Measurements from ENCODE around the gene LEFTY1.

The LEFTY1 gene

DNA sequence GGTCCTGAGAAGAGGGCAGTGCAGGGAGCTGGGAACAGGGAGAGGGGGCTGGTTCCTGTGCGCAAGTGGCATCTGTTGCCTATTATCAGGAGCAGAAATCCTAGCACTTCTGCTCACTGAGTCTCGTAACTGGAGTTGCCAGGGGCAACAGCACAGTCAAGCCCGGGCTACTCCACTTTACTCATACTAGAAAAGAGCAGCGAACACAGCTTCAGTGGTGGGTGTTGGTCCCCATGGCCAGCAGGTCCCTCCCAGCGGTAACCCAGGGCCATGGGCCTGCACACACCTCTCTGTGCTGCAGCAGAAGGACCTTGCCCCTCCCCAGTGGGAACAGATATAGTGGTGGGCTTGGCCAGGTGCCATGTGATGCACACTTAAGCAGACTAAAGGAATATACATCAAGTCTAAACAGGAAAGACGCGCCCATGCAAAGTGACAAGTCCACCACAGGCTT lies 26.6 kb upstream of the LEFTY1 start:
- DNase-seq (ENCODE audit: low read depth) = no peak

- no peak for DNase-seq (ENCODE audit: low read depth)
These were observed 26.0 kb upstream of the LEFTY1 start for GRCh38 chr1:225914947-225915346.

DNA sequence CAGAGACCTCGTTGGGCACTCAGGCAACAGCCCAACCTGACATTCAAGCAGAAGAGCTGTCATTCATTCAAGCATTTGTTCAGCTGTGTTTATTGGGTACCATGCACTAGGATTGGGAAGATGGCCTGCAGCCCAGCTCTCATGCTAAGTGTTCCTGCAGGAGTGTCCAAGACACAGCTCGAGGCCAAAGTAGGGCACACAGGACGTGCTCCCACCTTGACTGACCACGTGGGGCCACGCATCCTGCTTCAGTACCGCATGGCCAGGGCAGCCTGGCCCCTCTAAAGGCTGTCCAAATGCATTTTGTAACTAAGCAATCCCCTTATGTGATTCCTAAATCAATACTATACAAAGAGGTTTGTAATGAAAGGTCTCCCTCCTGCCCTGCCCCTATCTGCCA lies 25.4 kb upstream of the LEFTY1 start:
- DNase-seq (ENCODE audit: low read depth) = no peak

- DNase-seq (ENCODE audit: low read depth) = peak; percentile 46
These were observed 22.5 kb upstream of the LEFTY1 start for GRCh38 chr1:225911191-225912130.

GRCh38 chr1:225909477-225909876 lies 20.5 kb upstream of the LEFTY1 start:
- DNase-seq (ENCODE audit: low read depth) = no peak

GRCh38 chr1:225908773-225909172 lies 19.8 kb upstream of the LEFTY1 start:
- no peak for DNase-seq (ENCODE audit: low read depth)

DNA sequence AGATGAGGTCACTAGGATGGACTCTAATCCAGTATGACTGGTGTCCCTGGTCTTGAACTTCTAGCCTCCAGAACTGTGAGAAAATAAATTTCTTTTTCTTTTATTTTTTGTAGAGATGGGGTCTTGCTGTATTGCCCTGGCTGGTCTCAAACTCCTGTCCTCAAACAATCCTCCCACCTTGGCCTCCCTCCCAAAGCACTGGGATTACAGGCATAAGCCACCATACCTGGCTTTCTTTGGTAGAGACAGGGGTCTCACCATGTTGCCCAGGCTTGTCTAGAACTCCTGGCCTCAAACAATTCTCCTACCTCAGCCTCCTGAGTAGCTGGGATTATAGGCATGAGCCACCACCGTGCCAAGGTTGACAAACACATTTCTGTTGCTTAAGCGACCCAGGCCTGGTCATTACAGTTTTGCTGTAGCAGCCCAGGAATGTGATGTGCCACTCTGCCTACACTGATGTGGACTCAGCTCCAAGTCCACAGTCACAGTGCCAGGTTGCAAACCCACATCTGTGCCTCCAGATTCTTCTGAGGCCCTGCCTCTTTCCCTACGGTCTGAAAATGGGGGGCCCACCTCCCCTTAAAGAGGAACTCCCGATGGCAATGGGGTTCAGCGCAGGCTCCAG lies 19.2 kb upstream of the LEFTY1 start:
- DNase-seq (ENCODE audit: low read depth) = no peak

- DNase-seq (ENCODE audit: low read depth) = no peak
These were observed 18.4 kb upstream of the LEFTY1 start for GRCh38 chr1:225907341-225907740.

DNA sequence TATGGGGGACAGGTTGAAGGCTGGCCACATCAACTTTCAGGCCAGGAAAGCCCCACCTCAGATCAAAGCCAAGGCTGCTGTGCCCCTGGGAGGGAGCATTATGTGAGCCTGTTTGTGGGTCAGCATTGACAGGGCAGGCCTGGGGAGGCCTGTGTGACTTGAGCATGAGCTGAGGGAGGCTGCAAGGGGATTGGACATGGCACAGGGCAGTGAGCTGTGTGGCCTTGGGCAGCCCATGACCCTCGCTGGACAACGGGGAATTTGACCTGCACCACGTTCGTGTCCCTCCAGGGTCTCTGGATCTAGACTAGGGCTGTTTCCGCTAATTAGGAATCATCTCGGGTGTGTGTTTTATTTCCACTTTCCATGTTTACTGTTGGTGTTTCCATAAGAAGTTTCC lies 17.5 kb upstream of the LEFTY1 start:
- no peak for DNase-seq (ENCODE audit: low read depth)

DNA sequence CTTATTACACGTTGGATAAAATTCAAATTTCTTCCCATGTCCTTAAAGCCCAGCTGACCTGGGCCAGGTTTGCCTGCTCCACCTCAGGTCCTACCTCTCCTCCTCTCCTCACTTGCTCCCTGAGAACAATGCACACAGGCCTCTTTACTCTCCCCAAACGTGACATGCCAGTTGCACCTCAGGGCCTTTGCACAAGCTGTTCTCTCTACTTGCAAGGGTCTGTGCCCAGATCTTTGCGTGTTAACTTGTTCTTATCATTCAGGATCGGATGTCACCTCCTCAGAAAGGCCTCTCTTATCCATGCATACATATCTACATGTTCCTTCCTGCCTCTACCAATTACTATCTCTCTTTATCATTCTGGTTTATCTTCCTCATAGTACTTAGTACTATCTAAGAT lies 14.7 kb upstream of the LEFTY1 start:
- DNase-seq (ENCODE audit: low read depth) = no peak

DNA sequence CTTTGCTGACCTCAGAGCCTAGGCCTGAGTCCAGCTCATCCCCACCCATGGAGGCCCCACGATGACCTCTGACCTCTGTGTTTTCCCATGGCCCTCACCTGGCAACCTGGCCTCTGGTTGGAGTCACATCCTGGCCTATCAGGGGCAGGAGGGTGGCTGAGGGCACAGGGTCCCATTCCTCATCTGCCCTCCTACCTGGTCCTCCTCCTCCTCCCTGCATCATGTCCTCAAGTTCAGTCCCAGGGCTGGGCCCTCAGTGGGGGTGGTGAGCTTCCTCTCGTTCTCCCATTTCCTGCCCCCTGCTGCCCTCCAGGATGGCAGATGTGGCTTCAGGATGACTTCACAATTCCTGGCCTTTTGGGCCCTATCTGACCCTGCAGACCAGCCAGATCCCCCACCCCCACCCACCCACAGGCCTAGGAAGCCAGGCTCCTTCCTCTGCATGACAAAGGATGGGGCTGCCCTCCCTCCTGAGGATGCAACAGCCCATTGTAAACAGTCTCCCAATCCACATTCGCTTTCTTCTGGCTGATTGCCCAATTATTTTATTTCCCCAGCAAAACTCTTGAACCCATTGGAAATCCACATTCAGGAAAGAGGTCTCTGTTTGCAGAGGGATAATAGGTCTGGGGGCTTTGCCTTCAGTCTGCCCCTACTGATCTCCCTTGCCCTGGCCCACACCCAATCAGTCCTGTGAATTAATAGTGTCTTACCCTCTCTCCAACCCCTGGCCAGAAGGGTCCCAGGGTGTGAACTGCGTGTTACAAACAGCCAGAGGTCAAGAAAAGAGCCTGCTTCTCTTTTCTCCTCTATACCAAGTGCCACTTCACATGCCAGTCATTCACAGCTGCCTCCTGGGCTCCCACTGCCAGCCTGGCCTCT lies 10.3 kb upstream of the LEFTY1 start:
- DNase-seq (ENCODE audit: low read depth) = no peak

DNA sequence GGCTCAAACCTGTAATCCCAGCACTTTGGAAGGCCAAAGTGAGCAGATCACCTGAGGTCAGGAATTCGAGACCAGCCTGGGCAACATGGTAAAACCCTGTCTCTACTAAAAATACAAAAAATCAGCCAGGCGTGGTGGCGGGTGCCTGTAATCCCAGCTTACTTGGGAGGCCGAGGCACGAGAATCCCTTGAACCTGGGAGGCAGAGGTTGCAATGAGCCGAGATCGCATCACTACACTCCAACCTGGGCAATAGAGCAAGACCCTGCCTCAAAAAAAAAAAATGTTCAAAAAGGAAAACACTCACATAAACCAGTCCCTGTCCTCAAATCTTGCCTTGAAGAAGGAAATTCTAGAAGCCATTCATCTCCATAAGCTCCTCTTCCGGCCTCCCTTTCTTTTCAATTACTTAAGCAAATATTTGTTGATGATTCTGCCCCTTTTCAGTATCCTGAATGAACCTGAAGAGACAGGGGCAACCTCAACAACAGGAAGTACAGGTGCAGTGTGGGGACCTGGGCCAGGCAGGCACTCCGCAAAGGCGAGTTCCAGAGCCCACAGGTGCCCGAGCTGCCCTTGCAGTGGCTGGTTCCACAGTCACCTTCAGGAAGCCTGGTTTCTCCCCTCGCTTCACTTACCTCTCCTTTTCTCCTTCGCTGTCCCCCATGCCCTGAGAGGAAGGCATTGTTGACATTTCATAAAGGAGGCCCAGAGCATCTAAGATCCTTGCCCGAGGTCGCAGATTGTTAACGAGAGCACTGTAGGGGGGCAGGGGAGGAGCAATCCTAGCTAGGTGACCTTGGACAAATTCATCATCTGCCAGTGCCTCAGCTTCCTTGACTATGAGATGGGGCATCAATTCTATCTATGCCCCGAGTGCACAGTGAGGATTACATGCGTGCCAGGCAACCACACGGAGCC lies 8.9 kb upstream of the LEFTY1 start:
- no peak for DNase-seq (ENCODE audit: low read depth)

DNA sequence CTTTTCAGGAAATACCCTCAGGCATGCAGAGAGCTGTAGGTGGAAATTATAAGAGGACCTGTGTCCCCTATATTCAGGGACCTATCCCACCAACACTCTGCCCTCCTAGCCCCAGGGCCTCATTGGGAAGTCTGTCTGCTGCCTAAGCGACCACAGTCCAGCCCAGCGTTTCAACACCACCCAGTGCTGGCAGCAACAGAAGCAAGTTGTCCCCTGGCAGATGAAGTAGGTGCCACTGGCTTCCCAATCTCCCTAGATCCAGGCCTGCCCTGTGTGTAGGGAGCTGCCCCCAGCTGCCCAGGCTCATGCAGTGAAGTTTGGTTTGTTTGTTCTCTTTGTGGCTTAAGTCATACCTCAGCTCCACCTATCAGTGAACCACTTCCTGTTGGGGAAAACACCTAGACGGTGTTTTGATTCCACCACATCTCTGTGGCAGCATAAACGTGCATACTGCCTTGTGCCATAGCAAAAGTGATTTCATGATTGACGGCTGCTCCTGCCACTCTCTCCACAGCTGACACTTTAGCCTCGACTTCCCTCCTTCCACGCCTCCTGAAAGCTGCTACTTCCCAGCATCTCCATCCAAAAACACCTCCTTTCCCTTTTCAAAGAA lies 8.1 kb upstream of the LEFTY1 start:
- DNase-seq (ENCODE audit: low read depth) = peak; percentile 38

- DNase-seq (ENCODE audit: low read depth) = no peak
These were observed 7.5 kb upstream of the LEFTY1 start for GRCh38 chr1:225896494-225896893.

GRCh38 chr1:225892307-225892706 lies 3.4 kb upstream of the LEFTY1 start:
- no peak for DNase-seq (ENCODE audit: low read depth)

- no peak for DNase-seq (ENCODE audit: low read depth)
These were observed 2.5 kb upstream of the LEFTY1 start for GRCh38 chr1:225891229-225891972.

DNA sequence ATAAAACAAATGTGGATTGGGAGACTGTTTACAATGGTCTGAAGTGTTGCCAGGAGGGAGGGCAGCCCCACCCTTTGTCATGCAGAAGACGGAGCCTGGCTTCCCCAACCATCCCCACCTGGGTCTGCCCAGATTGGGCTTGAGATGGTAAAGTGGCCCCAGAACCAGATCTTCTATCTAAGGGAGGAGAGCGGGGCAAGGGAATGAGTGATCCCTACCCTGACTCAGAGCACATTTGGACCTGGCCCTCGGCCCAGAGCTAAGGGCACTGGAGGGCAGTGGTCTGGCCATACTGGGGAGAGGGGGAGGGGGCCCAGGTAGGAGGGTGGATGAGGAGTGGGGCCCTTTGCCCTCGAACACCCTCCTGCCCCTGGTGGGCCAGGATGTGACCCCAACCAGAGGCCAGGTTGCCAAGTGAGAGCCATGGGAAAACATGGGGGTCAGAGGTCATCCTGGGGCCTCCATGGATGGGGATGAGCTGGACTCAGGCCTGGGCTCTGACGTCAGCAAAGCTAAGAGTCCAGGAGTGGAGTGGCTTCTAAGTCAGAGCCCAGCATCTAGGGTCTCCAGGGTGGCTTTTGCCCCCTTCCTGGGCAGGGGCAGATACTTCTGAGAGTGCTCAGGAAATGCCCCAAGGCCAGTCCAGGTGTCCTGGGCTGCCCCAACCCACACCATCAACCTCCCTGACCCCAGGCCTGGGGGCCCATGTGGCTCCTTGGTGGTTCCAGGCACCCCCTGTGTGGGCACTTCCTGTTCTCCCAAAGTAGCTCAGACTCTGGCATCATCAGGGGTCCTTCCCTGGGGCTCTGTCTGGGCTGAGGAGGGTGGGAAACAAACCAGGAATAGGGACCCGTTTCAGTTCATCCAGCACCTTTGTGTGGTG lies 1.6 kb upstream of the LEFTY1 start:
- DNase-seq (ENCODE audit: low read depth) = peak; percentile 17

DNA sequence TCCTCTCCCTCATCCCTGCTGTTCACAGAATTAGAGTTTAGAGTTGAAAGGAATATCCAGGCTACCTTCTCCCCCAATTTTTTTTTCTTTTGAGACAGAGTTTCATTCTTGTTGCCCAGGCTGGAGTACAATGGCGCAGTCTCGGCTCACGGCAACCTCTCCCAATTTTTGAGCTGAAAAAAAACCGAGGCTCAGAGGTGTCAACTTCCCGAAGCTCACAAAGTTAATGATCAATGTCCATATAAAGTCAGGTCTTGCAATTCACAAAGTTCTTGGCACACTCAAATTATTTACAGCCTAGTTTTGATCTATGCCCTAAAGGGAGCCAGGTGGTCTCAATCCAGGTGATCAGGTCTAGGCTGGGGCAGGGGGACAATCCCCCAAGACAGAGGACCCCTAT lies 797 bp upstream of the LEFTY1 start:
- no peak for DNase-seq (ENCODE audit: low read depth)

GRCh38 chr1:225888289-225888897 lies 553 bp downstream of the LEFTY1 start:
- no peak for DNase-seq (ENCODE audit: low read depth)
